ENCODE results near the gene PLCH1. TPM values are rescaled to one million over a fixed set of nuclear protein-coding genes. Genes with fewer than 3 reads are reported as not detected.

The PLCH1 gene
- total and polyA plus RNA-seq, 2 experiments from 2014 or later, result 2.6 to 5.8 TPM

DNA sequence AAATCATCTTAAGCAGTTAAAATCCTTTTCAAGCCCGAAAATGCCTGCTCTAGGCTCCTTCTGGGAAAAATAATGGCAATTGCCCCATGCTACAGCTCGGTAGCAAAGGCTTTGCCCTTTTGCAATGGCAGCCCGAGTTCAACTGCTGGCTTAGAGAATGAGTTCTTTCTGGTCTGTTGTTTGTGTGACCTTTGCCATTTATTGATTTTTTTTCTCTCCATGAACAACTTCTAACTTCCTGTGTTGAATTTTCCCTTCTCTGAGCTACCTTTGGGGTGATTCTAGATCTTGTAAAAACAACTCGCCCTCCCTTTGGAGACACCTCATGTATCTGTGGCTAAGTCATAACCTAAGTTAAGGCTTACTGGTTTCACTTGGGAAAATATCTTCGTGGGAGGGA, 139.3 kb downstream of the PLCH1 start:
- DNase-seq (ENCODE audit: low spot score), result no peak
- Histone ChIP-seq H3K4me1 (ENCODE audit: insufficient read depth) (no peaks in the 10 kb centered on the region), H3K4me2 (peak overlapping the region; percentile 11), H3K4me3 (no peak overlapping the region), H3K9me3 (ENCODE audit: low read depth) (no peaks in the 10 kb centered on the region), H3K9me2 (replicated peaks; ENCODE audit: insufficient read depth) (no peaks in the 10 kb centered on the region), H3K79me2 (no peaks in the 10 kb centered on the region), H3K27me3 (no peaks in the 10 kb centered on the region), H2AFZ (peak overlapping the region; percentile 31), H3K36me3 (replicated peaks; ENCODE audit: insufficient read depth, low read depth) (no peaks in the 10 kb centered on the region), H3K27ac (no peak overlapping the region), H4K20me1 (ENCODE audit: insufficient read depth, poor library complexity, severe bottlenecking) (no peaks in the 10 kb centered on the region)
- TF ChIP-seq, protein P1, sequence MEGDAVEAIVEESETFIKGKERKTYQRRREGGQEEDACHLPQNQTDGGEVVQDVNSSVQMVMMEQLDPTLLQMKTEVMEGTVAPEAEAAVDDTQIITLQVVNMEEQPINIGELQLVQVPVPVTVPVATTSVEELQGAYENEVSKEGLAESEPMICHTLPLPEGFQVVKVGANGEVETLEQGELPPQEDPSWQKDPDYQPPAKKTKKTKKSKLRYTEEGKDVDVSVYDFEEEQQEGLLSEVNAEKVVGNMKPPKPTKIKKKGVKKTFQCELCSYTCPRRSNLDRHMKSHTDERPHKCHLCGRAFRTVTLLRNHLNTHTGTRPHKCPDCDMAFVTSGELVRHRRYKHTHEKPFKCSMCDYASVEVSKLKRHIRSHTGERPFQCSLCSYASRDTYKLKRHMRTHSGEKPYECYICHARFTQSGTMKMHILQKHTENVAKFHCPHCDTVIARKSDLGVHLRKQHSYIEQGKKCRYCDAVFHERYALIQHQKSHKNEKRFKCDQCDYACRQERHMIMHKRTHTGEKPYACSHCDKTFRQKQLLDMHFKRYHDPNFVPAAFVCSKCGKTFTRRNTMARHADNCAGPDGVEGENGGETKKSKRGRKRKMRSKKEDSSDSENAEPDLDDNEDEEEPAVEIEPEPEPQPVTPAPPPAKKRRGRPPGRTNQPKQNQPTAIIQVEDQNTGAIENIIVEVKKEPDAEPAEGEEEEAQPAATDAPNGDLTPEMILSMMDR (IDR thresholded peaks at IDR 0.05; ENCODE audit: poor library complexity), result no peak
- TF ChIP-seq EZH2phosphoT487 (IDR thresholded peaks at IDR 0.05; ENCODE audit: low read depth, severe bottlenecking, unreplicated experiment) (no peak), EZH2 (IDR thresholded peaks at IDR 0.05; ENCODE audit: borderline replicate concordance) (no peak)
- WGBS (ENCODE audit: low lambda C conversion rate, missing lambda C conversion rate), result 76% methylated on average over 5 of the region's 5 CpGs

DNA sequence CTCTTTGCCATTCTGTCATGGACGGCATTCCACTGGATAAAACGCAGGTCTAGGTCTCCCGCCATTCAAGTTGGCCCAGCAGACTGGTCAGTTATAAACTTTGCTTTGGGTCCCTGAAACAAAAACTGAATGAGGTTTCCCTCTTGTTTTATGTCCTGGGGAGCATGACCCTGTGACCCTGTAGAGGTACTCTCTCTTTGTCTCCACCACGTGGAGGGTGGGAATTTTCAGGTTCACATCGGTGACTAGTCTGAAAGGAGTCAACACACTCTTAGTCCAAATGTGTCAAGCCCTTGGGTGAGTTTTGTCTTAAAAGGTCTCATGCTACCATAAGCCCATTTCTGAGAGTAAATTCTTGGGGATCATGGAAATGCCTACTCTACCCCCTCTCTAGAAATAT, 139.9 kb downstream of the PLCH1 start:
- no peaks in the 10 kb centered on the region for H4K20me1 ChIP-seq (ENCODE audit: insufficient read depth, poor library complexity, severe bottlenecking)
- no peak for DNase-seq (ENCODE audit: low spot score)
- H3K9me2 ChIP-seq (replicated peaks; ENCODE audit: insufficient read depth), result no peaks in the 10 kb centered on the region
- no peaks in the 10 kb centered on the region for H3K4me1 ChIP-seq (ENCODE audit: insufficient read depth)
- 80% methylated on average over 5 of the region's 5 CpGs for WGBS (ENCODE audit: low lambda C conversion rate, missing lambda C conversion rate)
- H2AFZ ChIP-seq, result no peak overlapping the region
- H3K36me3 ChIP-seq (replicated peaks; ENCODE audit: insufficient read depth, low read depth), result no peaks in the 10 kb centered on the region
- no peak overlapping the region for H3K4me2 ChIP-seq
- H3K27ac ChIP-seq, result no peak overlapping the region
- no peaks in the 10 kb centered on the region for H3K79me2 ChIP-seq
- TF ChIP-seq EZH2 (IDR thresholded peaks at IDR 0.05; ENCODE audit: borderline replicate concordance) (no peak), EZH2phosphoT487 (IDR thresholded peaks at IDR 0.05; ENCODE audit: low read depth, severe bottlenecking, unreplicated experiment) (no peak)
- TF ChIP-seq, protein P1 (IDR thresholded peaks at IDR 0.05; ENCODE audit: poor library complexity), result no peak
- H3K4me3 ChIP-seq, result no peak overlapping the region
- H3K9me3 ChIP-seq (ENCODE audit: low read depth), result no peaks in the 10 kb centered on the region
- no peaks in the 10 kb centered on the region for H3K27me3 ChIP-seq

GRCh38 chr3:155604126-155604525, 140.7 kb downstream of the PLCH1 start:
- Histone ChIP-seq H3K4me2 (no peak overlapping the region), H3K36me3 (replicated peaks; ENCODE audit: insufficient read depth, low read depth) (no peaks in the 10 kb centered on the region), H3K4me1 (ENCODE audit: insufficient read depth) (no peaks in the 10 kb centered on the region), H2AFZ (no peak overlapping the region), H3K4me3 (no peak overlapping the region), H3K9me2 (replicated peaks; ENCODE audit: insufficient read depth) (no peaks in the 10 kb centered on the region), H3K27me3 (no peaks in the 10 kb centered on the region), H3K9me3 (ENCODE audit: low read depth) (no peaks in the 10 kb centered on the region), H4K20me1 (ENCODE audit: insufficient read depth, poor library complexity, severe bottlenecking) (no peaks in the 10 kb centered on the region), H3K27ac (no peak overlapping the region), H3K79me2 (no peaks in the 10 kb centered on the region)
- 86% methylated on average over 2 of the region's 2 CpGs for WGBS (ENCODE audit: low lambda C conversion rate, missing lambda C conversion rate)
- TF ChIP-seq, protein P1 (IDR thresholded peaks at IDR 0.05; ENCODE audit: poor library complexity), result no peak
- TF ChIP-seq EZH2 (IDR thresholded peaks at IDR 0.05; ENCODE audit: borderline replicate concordance) (no peak), EZH2phosphoT487 (IDR thresholded peaks at IDR 0.05; ENCODE audit: low read depth, severe bottlenecking, unreplicated experiment) (no peak)
- DNase-seq (ENCODE audit: low spot score), result no peak

GRCh38 chr3:155603302-155603701, 141.6 kb downstream of the PLCH1 start:
- Histone ChIP-seq H3K4me3 (no peak overlapping the region), H4K20me1 (ENCODE audit: insufficient read depth, poor library complexity, severe bottlenecking) (no peaks in the 10 kb centered on the region), H3K9me3 (ENCODE audit: low read depth) (no peaks in the 10 kb centered on the region), H3K9me2 (replicated peaks; ENCODE audit: insufficient read depth) (no peaks in the 10 kb centered on the region), H3K27me3 (no peaks in the 10 kb centered on the region), H3K79me2 (no peaks in the 10 kb centered on the region), H3K27ac (no peak overlapping the region), H3K36me3 (replicated peaks; ENCODE audit: insufficient read depth, low read depth) (no peaks in the 10 kb centered on the region), H3K4me2 (no peak overlapping the region), H2AFZ (no peak overlapping the region), H3K4me1 (ENCODE audit: insufficient read depth) (no peaks in the 10 kb centered on the region)
- no peak for TF ChIP-seq EZH2 (IDR thresholded peaks at IDR 0.05; ENCODE audit: borderline replicate concordance)
- TF ChIP-seq, protein P1 (IDR thresholded peaks at IDR 0.05; ENCODE audit: poor library complexity), result no peak
- no peak for TF ChIP-seq EZH2phosphoT487 (IDR thresholded peaks at IDR 0.05; ENCODE audit: low read depth, severe bottlenecking, unreplicated experiment)
- no peak for DNase-seq (ENCODE audit: low spot score)

Data from hepatocyte (in vitro differentiated cells).